B cell (primary cell): ENCODE data around the gene PLCD1. TPM values are rescaled to one million over a fixed set of nuclear protein-coding genes. Genes with fewer than 3 reads are reported as not detected.

Experiments
- ATAC-seq: fragments of 200-7000 bp; cut with Tn5 transposase; one replicate; pipeline ENCODE4 v1.10.0; 2021; ENCODE audit warnings: low read depth, mild to moderate bottlenecking, moderate number of reproducible peaks, moderate library complexity
- CTCF ChIA-PET: fragments of 350-600 bp; sonication (Branson Sonifier 250); formaldehyde crosslinking; loops from one replicate; lab custom pipeline; 2021; ENCODE audit warnings: antibody characterized with exemption, inconsistent platforms; lab: Charles Lee
- POLR2A ChIA-PET: fragments of 350-600 bp; sonication (Branson Sonifier 250); formaldehyde crosslinking; loops from one replicate; lab custom pipeline; 2021; ENCODE audit warnings: antibody characterized with exemption; lab: Charles Lee
- DNase-seq: peaks from one replicate; pipeline ENCODE4 v3.0.0; 2013
- H2AFZ ChIP-seq: 2 replicates; pipeline ENCODE4 v1.6.1; 2012; ENCODE audit warnings: mild to moderate bottlenecking, low read depth, low read length; ENCODE audit not compliant: insufficient read depth, poor library complexity, severe bottlenecking
- H3K27ac ChIP-seq, 2 donors: 1 replicate in 1 of 2; 2 replicates in 1 of 2; pipeline ENCODE4 v1.5.1; 2012 to 2013; ENCODE audit warnings: low read length in 2 of 2, mild to moderate bottlenecking in 2 of 2, moderate library complexity in 1 of 2
- H3K27me3 ChIP-seq, 4 experiments: fragments of 200-600 bp in 1 of 4; sonication (generic) in 1 of 4; replicated peaks in 1 of 4; 1 replicate in 2 of 4; 2 replicates in 2 of 4; pipeline versions ENCODE4 v1.6.1 to v1.7.0; 2013 to 2016; ENCODE audit warnings: low read length in 3 of 4, mild to moderate bottlenecking in 2 of 4, mixed read lengths in 1 of 4, moderate library complexity in 1 of 4; ENCODE audit not compliant: insufficient read depth in 4 of 4, control insufficient read depth in 3 of 4; ENCODE audit errors: control extremely low read depth in 1 of 4
- H3K36me3 ChIP-seq, 2 experiments: replicated peaks in 1 of 2; 1 replicate in 1 of 2; 2 replicates in 1 of 2; pipeline versions ENCODE4 v1.6.1 to v1.7.1; 2013; ENCODE audit warnings: low read length in 1 of 2; ENCODE audit not compliant: insufficient read depth in 2 of 2, control insufficient read depth in 1 of 2; ENCODE audit errors: control extremely low read depth in 1 of 2, extremely low read depth in 1 of 2
- H3K4me1 ChIP-seq, 2 donors: fragments of 200-600 bp in 1 of 2; sonication (generic) in 1 of 2; 1 replicate in 1 of 2; 2 replicates in 1 of 2; pipeline versions ENCODE4 v1.5.1 to v1.6.1; 2013 to 2017; ENCODE audit warnings: low read length in 2 of 2; ENCODE audit not compliant: control insufficient read depth in 2 of 2, insufficient read depth in 2 of 2
- H3K4me2 ChIP-seq: replicated peaks from 2 replicates; pipeline ENCODE3; 2012; ENCODE audit warnings: mild to moderate bottlenecking, low read depth, low read length; ENCODE audit not compliant: poor library complexity, severe bottlenecking
- H3K4me3 ChIP-seq, 5 experiments: fragments of 200-600 bp in 1 of 5; sonication (generic) in 1 of 5; 1 replicate in 3 of 5; 2 replicates in 2 of 5; pipeline versions ENCODE4 v1.5.1 to v1.7.0; 2011 to 2016; ENCODE audit warnings: low read length in 4 of 5, mild to moderate bottlenecking in 4 of 5, low read depth in 2 of 5, control low read depth in 1 of 5, moderate library complexity in 1 of 5; ENCODE audit not compliant: insufficient read depth in 1 of 5; ENCODE audit errors: control extremely low read depth in 1 of 5, extremely low read depth in 1 of 5
- H3K79me2 ChIP-seq: fragments of 200-600 bp; sonication (generic); one replicate; pipeline ENCODE4 v1.6.0; 2016; ENCODE audit warnings: low read length; ENCODE audit not compliant: control insufficient read depth, insufficient read depth
- H3K9ac ChIP-seq: fragments of 200-600 bp; sonication (generic); 2 replicates; pipeline ENCODE4 v1.6.1; 2017; ENCODE audit warnings: mild to moderate bottlenecking, low read length, moderate library complexity
- H3K9me3 ChIP-seq, 3 donors: one replicate each; pipeline versions ENCODE4 v1.6.1 to v1.7.1; 2013; ENCODE audit warnings: low read length in 2 of 3; ENCODE audit not compliant: control insufficient read depth in 2 of 3, insufficient read depth in 1 of 3; ENCODE audit errors: control extremely low read depth in 1 of 3
- H4K20me1 ChIP-seq: 2 replicates; pipeline ENCODE4 v1.6.0; 2012; ENCODE audit warnings: mild to moderate bottlenecking, low read length; ENCODE audit not compliant: insufficient read depth, control insufficient read depth, poor library complexity, severe bottlenecking
- H3K27ac Mint-ChIP-seq: one replicate; pipeline ENCODE4 v1.8.0; 2021; ENCODE audit warnings: mixed read lengths
- H3K27me3 Mint-ChIP-seq: one replicate; pipeline ENCODE4 v1.8.0; 2021; ENCODE audit warnings: mixed read lengths
- H3K4me1 Mint-ChIP-seq: one replicate; pipeline ENCODE4 v1.8.0; 2021; ENCODE audit warnings: mixed read lengths
- H3K4me3 Mint-ChIP-seq: one replicate; pipeline ENCODE4 v1.8.0; 2021; ENCODE audit warnings: mixed read lengths
- H3K9me3 Mint-ChIP-seq: one replicate; pipeline ENCODE4 v1.8.0; 2022; ENCODE audit warnings: mixed read lengths; ENCODE audit not compliant: insufficient read depth
- CTCF ChIP-seq: fragments of 200-600 bp; IDR thresholded peaks from one replicate; pipeline ENCODE4 v1.8.0; 2022; ENCODE audit warnings: antibody characterized with exemption, mild to moderate bottlenecking
- EZH2 ChIP-seq: IDR thresholded peaks from 2 replicates; pipeline ENCODE4 v1.6.1; 2012; ENCODE audit warnings: borderline replicate concordance, low read depth, mild to moderate bottlenecking, moderate library complexity, low read length; ENCODE audit not compliant: insufficient read depth, poor library complexity, severe bottlenecking
- WGBS: methylation state at CpG from one replicate; pipeline ENCODE4 v1.1.5; 2013; ENCODE audit warnings: missing lambda C conversion rate; ENCODE audit not compliant: insufficient coverage; 5-methylcytosine and 5-hydroxymethylcytosine counted together
- intact Hi-C: fragments of 100-400 bp; cut with micrococcal nuclease; formaldehyde crosslinking; loops from one replicate; pipeline ENCODE4 v1.10.0; 2022
- polyA plus RNA-seq: library from polyadenylated mRNA; depleted of rRNA; stranded (reverse); fragments of >200 nt; gene quantifications from 2 replicates; pipeline ENCODE4 v1.2.3, GENCODE V29; 2012
- total RNA-seq, 2 donors: library from RNA; stranded (reverse); fragments of 120-200 nt in 1 of 2; gene quantifications; 1 replicate in 1 of 2; 2 replicates in 1 of 2; pipeline versions ENCODE4 v1.2.3 to v1.2.4, GENCODE V29; 2013 to 2022

Gene PLCD1
- total and polyA plus RNA-seq, 2 donors (not counting 1 experiment from before 2014, with no cell fraction given) = 5.8 to 10.1 TPM

GRCh38 chr3:38030126-38031021 lies 932 bp upstream of the PLCD1 start:
- H3K4me1 ChIP-seq = peaks cover 24 to 29% of the 10 kb centered on the region in 2 donors
- H3K36me3 ChIP-seq = no peaks in the 10 kb centered on the region
- Mint-ChIP-seq H3K9me3 (no peaks in the 10 kb centered on the region), H3K4me3 (peak overlapping the region; percentile 67), H3K27me3 (peaks cover 43% of the 10 kb centered on the region), H3K4me1 (peaks cover 17% of the 10 kb centered on the region), H3K27ac (no peak overlapping the region)
- POLR2A ChIA-PET = interaction anchor here (1.2 kb wide), 1 partner anchor 9 kb away, joined by 4 read pairs; the partner anchor contains the start of gene DLEC1
- 50% methylated on average over 5 of the region's 8 CpGs for WGBS
- H3K9ac ChIP-seq = peak overlapping the region; percentile 56
- intact Hi-C loops = no loop called here
- CTCF ChIA-PET = interaction anchor here (1.0 to 2.4 kb wide), 2 partner anchors 8 to 466 kb away, joined by 3 to 7 read pairs; partner anchors contain the start of genes DLEC1 and EXOG
- peak overlapping the region; percentile 12 to 56 (median 50) for H3K4me3 ChIP-seq
- peak overlapping the region; percentile 88 for H3K4me2 ChIP-seq
- no peak for DNase-seq
- H3K27ac ChIP-seq = no peak overlapping the region
- H3K27me3 ChIP-seq = peaks cover 0 to 56% (median 23%) of the 10 kb centered on the region in 4 experiments
- H3K9me3 ChIP-seq = peaks cover 0 to 19% (median 0%) of the 10 kb centered on the region in 3 donors
- ATAC-seq = no peak
- TF ChIP-seq EZH2 (no peak), CTCF (no peak)
- H4K20me1 ChIP-seq = no peaks in the 10 kb centered on the region
- no peaks in the 10 kb centered on the region for H3K79me2 ChIP-seq
- H2AFZ ChIP-seq = peak overlapping the region; percentile 55
